ENCODE measurements around the gene GOLGA1.
"Not testable (repeated sequence)": the region's sequence is repeated elsewhere in the genome, so short reads cannot be mapped to it uniquely, and the experiment has no call there.

GOLGA1 gene

DNA sequence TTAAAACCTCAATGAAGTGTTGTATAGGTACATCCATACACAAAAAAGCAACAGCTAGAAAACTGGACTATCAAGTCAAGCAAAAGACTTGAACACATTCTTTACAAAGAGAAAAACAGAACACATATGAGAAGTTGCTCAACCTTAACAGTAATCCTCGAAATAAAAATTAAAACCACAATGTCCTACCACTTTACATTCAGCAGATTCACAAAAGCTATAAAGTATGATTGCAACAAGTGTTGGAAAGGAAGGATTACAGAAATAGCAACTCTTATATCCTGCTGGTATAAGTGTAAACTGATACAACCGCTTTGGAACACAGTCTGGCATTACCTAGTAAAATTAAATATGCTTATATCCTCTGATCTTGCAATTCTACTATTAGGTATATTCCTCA is 28.5 kb upstream of the GOLGA1 start:
- TF ChIP-seq, protein P1, sequence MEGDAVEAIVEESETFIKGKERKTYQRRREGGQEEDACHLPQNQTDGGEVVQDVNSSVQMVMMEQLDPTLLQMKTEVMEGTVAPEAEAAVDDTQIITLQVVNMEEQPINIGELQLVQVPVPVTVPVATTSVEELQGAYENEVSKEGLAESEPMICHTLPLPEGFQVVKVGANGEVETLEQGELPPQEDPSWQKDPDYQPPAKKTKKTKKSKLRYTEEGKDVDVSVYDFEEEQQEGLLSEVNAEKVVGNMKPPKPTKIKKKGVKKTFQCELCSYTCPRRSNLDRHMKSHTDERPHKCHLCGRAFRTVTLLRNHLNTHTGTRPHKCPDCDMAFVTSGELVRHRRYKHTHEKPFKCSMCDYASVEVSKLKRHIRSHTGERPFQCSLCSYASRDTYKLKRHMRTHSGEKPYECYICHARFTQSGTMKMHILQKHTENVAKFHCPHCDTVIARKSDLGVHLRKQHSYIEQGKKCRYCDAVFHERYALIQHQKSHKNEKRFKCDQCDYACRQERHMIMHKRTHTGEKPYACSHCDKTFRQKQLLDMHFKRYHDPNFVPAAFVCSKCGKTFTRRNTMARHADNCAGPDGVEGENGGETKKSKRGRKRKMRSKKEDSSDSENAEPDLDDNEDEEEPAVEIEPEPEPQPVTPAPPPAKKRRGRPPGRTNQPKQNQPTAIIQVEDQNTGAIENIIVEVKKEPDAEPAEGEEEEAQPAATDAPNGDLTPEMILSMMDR (IDR thresholded peaks at IDR 0.05; ENCODE audit: low read depth, low read length) = no peak
- DNase-seq (ENCODE audit: extremely low read depth, low read depth) = no peak

GRCh38 chr9:124968238-124968637 is 27.4 kb upstream of the GOLGA1 start:
- TF ChIP-seq, protein P1 (IDR thresholded peaks at IDR 0.05; ENCODE audit: low read depth, low read length) = no peak

GRCh38 chr9:124965775-124966568 is 25.1 kb upstream of the GOLGA1 start:
- DNase-seq (ENCODE audit: extremely low read depth, low read depth) = not testable (repeated sequence)

More at GRCh38 chr9:124968238-124968637, 27.4 kb upstream of the GOLGA1 start:
- DNase-seq (ENCODE audit: extremely low read depth, low read depth) = no peak

- DNase-seq (ENCODE audit: extremely low read depth, low read depth) = no peak
- TF ChIP-seq, protein P1 (IDR thresholded peaks at IDR 0.05; ENCODE audit: low read depth, low read length) = no peak
Observed at GRCh38 chr9:124964604-124965003, 23.7 kb upstream of the GOLGA1 start.

- no peak for DNase-seq (ENCODE audit: extremely low read depth, low read depth)
- TF ChIP-seq, protein P1 (IDR thresholded peaks at IDR 0.05; ENCODE audit: low read depth, low read length) = no peak
Observed at GRCh38 chr9:124964056-124964455, 23.2 kb upstream of the GOLGA1 start.

- TF ChIP-seq, protein P1 (IDR thresholded peaks at IDR 0.05; ENCODE audit: low read depth, low read length) = no peak
- DNase-seq (ENCODE audit: extremely low read depth, low read depth) = no peak
Observed at GRCh38 chr9:124960409-124960752, 19.5 kb upstream of the GOLGA1 start.

- DNase-seq (ENCODE audit: extremely low read depth, low read depth) = not testable (repeated sequence)
Observed at GRCh38 chr9:124959671-124960408, 19.0 kb upstream of the GOLGA1 start.

DNA sequence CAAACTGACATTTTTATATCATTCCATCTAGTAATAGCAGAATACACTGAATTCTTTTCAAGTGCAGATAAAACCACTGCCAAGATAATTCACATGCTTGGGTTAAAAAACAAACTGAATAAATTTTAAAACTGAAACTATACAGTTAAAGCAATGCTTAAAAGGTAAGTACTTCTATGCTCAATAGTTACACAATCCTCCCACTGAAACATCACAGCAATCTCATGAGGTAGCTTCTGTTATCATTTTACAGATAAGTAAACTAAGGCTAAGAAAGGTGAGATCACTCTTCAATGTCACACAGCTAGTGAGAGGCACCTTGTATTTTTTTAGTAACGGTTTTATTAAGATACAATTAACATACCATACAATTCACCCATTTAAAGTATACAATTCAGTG is 13.4 kb upstream of the GOLGA1 start:
- TF ChIP-seq, protein P1 (IDR thresholded peaks at IDR 0.05; ENCODE audit: low read depth, low read length) = no peak

More for the DNA sequence above, 13.4 kb upstream of the GOLGA1 start:
- no peak for DNase-seq (ENCODE audit: extremely low read depth, low read depth)

Measured in AG09319 (cell line).